Heart right ventricle (tissue), 16 donors: ENCODE results near the gene RAD51D. TPM values are rescaled to one million over a fixed set of nuclear protein-coding genes. Genes with fewer than 3 reads are reported as not detected.

Source experiments
- ATAC-seq, 8 donors: fragments of 200-7000 bp; cut with Tn5 transposase; one replicate each; pipeline ENCODE4 v1.9.1; 2020; ENCODE audit warnings: mild to moderate bottlenecking in 8 of 8, moderate library complexity in 8 of 8, moderate number of reproducible peaks in 1 of 8
- DNase-seq, 2 donors: peaks; one replicate each; pipeline ENCODE4 v3.0.0-alpha.2; 2020
- H3K27ac ChIP-seq, 10 donors: fragments of 200-600 bp; sonication (generic) in 2 of 10; one replicate each; pipeline versions ENCODE4 v1.5.0 to v1.8.0; 2020 to 2022; ENCODE audit warnings: mild to moderate bottlenecking in 3 of 10
- H3K27me3 ChIP-seq, 7 donors: fragments of 200-600 bp; one replicate each; pipeline ENCODE4 v1.8.0; 2021 to 2022; ENCODE audit warnings: mild to moderate bottlenecking in 2 of 7
- H3K36me3 ChIP-seq, 9 donors: fragments of 200-600 bp; sonication (generic) in 1 of 9; one replicate each; pipeline versions ENCODE4 v1.5.0 to v1.8.0; 2020 to 2022; ENCODE audit warnings: mild to moderate bottlenecking in 2 of 9
- H3K4me1 ChIP-seq, 9 donors: fragments of 200-600 bp; sonication (generic) in 1 of 9; one replicate each; pipeline versions ENCODE4 v1.5.0 to v1.8.0; 2020 to 2022; ENCODE audit warnings: mild to moderate bottlenecking in 4 of 9
- H3K4me3 ChIP-seq, 10 donors: fragments of 200-600 bp; sonication (generic) in 2 of 10; one replicate each; pipeline versions ENCODE4 v1.5.0 to v1.8.0; 2020 to 2022; ENCODE audit warnings: mild to moderate bottlenecking in 7 of 10, moderate library complexity in 2 of 10
- H3K9me3 ChIP-seq, 11 donors: fragments of 200-600 bp in 10 of 11; sonication (generic) in 2 of 11; one replicate each; pipeline versions ENCODE4 v1.5.0 to v1.8.0; 2013 to 2022; ENCODE audit warnings: mild to moderate bottlenecking in 2 of 11, control low read depth in 1 of 11, moderate library complexity in 1 of 11
- CTCF ChIP-seq, 9 donors: fragments of 200-600 bp; sonication (generic) in 2 of 9; IDR thresholded peaks; one replicate each; pipeline versions ENCODE4 v1.5.0 to v1.8.0; 2021 to 2022; ENCODE audit warnings: antibody characterized with exemption in 9 of 9, mild to moderate bottlenecking in 5 of 9, moderate library complexity in 1 of 9
- WGBS, 2 donors: extraction: QIAGEN DNeasy Blood & Tissue Kit; methylation state at CpG; one replicate each; pipeline ENCODE4 v1.1.7; 2013; ENCODE audit warnings: inconsistent platforms in 1 of 2; 5-methylcytosine and 5-hydroxymethylcytosine counted together
- intact Hi-C, 10 donors: fragments of 100-400 bp; cut with DNase I; formaldehyde crosslinking; loops; one replicate each; pipeline versions ENCODE4 v1.11.1 to v1.14.2; 2022
- polyA plus RNA-seq, 2 donors: library from polyadenylated mRNA; stranded (reverse); fragments of 200-250 nt; gene quantifications; one replicate each; pipeline ENCODE4 v1.2.3, GENCODE V29; 2013
- total RNA-seq, 10 donors: library from RNA; stranded (reverse); fragmentation: NEBNext Ultra II Directional in 3 of 10; extraction: Animal tissue kit (Norgen Biotek cat#: 25700) in 3 of 10; gene quantifications; one replicate each; pipeline versions ENCODE4 v1.2.1 to v1.2.4, GENCODE V29; 2021 to 2023
- donor health status: Arrhythmogenic right ventricular cardiomyopathy.
- donor health status: ischemic (EF 13 %, LVEDD 7.1; RV severe dilation, severe dysfunction).
- donor health status: healthy with polysubstance abuse.
- donor health status: DM: no; HTN: yes; CAD: no.
- donor health status: DM: no; HTN: no; CAD: no.
- donor health status: ischemic (EF 25% LVEDD 6.9; RV normal size, moderate dysfunction).
- donor health status: ischemic (EF 25% LVEDD 5.7; RV mildly dilated, moderate dysfunction).
- donor health status: healthy.
- donor health status: DM: yes; HTN: yes; CAD: no.
- donor health status: Ischemic cardiomyopathy.
- donor health status: ischemic (EF 35%, LVEDD 5.7; RV mildly dilated, moderate dysfunction).
- donor health status: nonischemic (EF 11% LVEDD 7.7; RV severe dilation, severe dysfunction).
- donor health status: DM: yes; HTN: yes; CAD: no.
- donor health status: PGD.
- donor health status: ischemic (EF 29% LVEDD 5.4; RV normal size, mild dysfunction).
- donor health status: nonischemic (EF 23%, LVEDD 6.1; RV moderate dilation, normal function).

Gene RAD51D
- total and polyA plus RNA-seq, 12 donors: 3.0 to 9.6 (median 5.3) TPM

GRCh38 chr17:35056013-35056412 lies 63.6 kb downstream of the RAD51D start:
- intact Hi-C loops: no loop called here
- DNase-seq (no peak), ATAC-seq (no peak)
- Histone ChIP-seq H3K4me3 (no peak overlapping the region), H3K4me1 (peaks cover 0 to 32% (median 20%) of the 10 kb centered on the region in 9 donors), H3K9me3 (no peaks in the 10 kb centered on the region), H3K27me3 (no peaks in the 10 kb centered on the region), H3K27ac (no peak overlapping the region), H3K36me3 (peaks cover 0 to 11% (median 0%) of the 10 kb centered on the region in 9 donors)
- TF ChIP-seq CTCF (IDR thresholded peaks at IDR 0.05): no peak
- WGBS, 2 donors: 95 to 100% methylated on average over 3 of the region's 3 CpGs

GRCh38 chr17:35053204-35053603 lies 66.5 kb downstream of the RAD51D start:
- 94% methylated on average over 1 of the region's 1 CpG for WGBS, 2 donors
- H3K4me1 ChIP-seq: peaks cover 0 to 51% (median 28%) of the 10 kb centered on the region in 9 donors
- DNase-seq (no peak), ATAC-seq (no peak)
- no peaks in the 10 kb centered on the region for H3K9me3 ChIP-seq
- H3K27ac ChIP-seq: peak overlapping the region in 1 of 10 donors; percentile 88
- H3K4me3 ChIP-seq: no peak overlapping the region
- no peaks in the 10 kb centered on the region for H3K36me3 ChIP-seq
- H3K27me3 ChIP-seq: no peaks in the 10 kb centered on the region
- intact Hi-C loops: no loop called here
- TF ChIP-seq CTCF (IDR thresholded peaks at IDR 0.05): no peak

GRCh38 chr17:35052780-35053179 lies 66.9 kb downstream of the RAD51D start:
- peaks cover 0 to 51% (median 28%) of the 10 kb centered on the region in 9 donors for H3K4me1 ChIP-seq
- no peak for TF ChIP-seq CTCF (IDR thresholded peaks at IDR 0.05)
- H3K27me3 ChIP-seq: no peaks in the 10 kb centered on the region
- DNase-seq: no peak
- ATAC-seq: no peak
- no peaks in the 10 kb centered on the region for H3K9me3 ChIP-seq
- intact Hi-C loops: no loop called here
- H3K27ac ChIP-seq: peak overlapping the region in 2 of 10 donors; percentile 13 to 88
- no peak overlapping the region for H3K4me3 ChIP-seq
- no peaks in the 10 kb centered on the region for H3K36me3 ChIP-seq

GRCh38 chr17:35052241-35052610 lies 67.4 kb downstream of the RAD51D start:
- Histone ChIP-seq H3K27ac (peak overlapping the region in 6 of 10 donors; percentile 13 to 88 (median 46)), H3K4me3 (no peak overlapping the region), H3K36me3 (no peaks in the 10 kb centered on the region), H3K27me3 (no peaks in the 10 kb centered on the region), H3K4me1 (peaks cover 0 to 53% (median 28%) of the 10 kb centered on the region in 9 donors), H3K9me3 (no peaks in the 10 kb centered on the region)
- ATAC-seq: no peak
- TF ChIP-seq CTCF (IDR thresholded peaks at IDR 0.05): no peak
- no peak for DNase-seq
- intact Hi-C loops: no loop called here
